Measurements from ENCODE around the gene GATAD2B. TPM values are rescaled to one million over a fixed set of nuclear protein-coding genes. Genes with fewer than 3 reads are reported as not detected.

Gene GATAD2B
- total and polyA plus RNA-seq, 2 of the 4 experiments (the other 2 are of a cell fraction) = 3.8 to 6.2 TPM

DNA sequence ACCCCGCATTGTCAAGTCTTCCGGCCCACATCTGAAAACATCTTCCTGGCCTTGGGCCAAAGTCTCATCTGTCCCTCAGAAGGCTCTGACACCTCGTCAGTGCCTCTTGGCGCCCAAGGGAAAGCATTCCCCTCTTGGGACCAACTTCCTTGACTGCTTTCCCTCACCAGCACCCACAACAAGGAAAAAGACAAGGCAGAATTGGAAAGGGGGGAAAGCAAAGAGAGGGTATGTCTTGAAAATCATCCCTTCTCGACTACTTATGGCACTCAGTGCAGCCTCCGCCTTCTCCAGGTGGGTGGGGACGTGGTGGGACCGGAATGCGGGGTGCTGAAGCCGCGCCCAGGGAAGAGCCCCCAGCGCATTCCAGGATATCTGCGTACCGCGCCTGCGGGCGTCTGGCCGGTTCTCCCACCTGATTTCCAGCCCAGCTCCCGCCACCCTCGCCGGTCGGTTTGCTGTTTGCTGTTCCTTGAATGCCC lies 41.1 kb upstream of the GATAD2B start (continued):
- no peak for TF ChIP-seq CTCF (conservative IDR thresholded peaks at IDR 0.05; ENCODE audit: low read depth, low read length)
- TF ChIP-seq CHD1 (IDR thresholded peaks at IDR 0.05; ENCODE audit: low read depth, low read length) = no peak
- no peak for TF ChIP-seq MAFK (IDR thresholded peaks at IDR 0.05; ENCODE audit: low read depth, low read length)
- no peak for TF ChIP-seq BHLHE40 (IDR thresholded peaks at IDR 0.05; ENCODE audit: low read depth, low read length)
- TF ChIP-seq POLR2A (IDR thresholded peaks at IDR 0.05; ENCODE audit: low read depth, low read length) = no peak; the same call in 1 of the 2 replicates
- TF ChIP-seq RFX5 (IDR thresholded peaks at IDR 0.05; ENCODE audit: low read depth, low read length) = no peak
